CD4-positive, alpha-beta T cell treated with Interleukin-1 beta for 1 hour (primary cell): ENCODE results near the gene SGK1.
"Not testable (repeated sequence)": the region's sequence is repeated elsewhere in the genome, so short reads cannot be mapped to it uniquely, and the experiment has no call there.

Experiments
- DNase-seq, 2 donors: peaks; one replicate each; pipeline ENCODE4 v3.0.0-alpha.2; 2020 to 2022

The SGK1 gene

GRCh38 chr6:134216301-134217010, 101.5 kb downstream of the SGK1 start:
- DNase-seq, result no peak

DNA sequence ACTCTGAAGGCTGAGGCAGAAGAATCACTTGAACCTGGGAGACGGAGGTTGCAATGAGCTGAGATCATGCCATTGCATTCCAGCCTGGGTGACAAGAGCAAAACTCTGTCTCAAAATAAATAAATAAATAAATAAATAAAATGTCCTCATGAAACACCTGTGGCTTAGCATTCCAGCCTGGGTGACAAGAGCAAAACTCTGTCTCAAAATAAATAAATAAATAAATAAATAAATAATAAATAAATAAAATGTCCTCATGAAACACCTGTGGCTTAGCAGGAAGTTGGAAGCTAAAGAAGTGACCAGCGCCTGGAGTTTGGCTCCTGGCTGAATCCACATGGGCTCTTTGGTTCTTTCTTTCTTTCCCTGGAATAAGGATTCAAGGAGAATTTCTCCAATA, 104.5 kb downstream of the SGK1 start:
- not testable (repeated sequence) for DNase-seq

DNA sequence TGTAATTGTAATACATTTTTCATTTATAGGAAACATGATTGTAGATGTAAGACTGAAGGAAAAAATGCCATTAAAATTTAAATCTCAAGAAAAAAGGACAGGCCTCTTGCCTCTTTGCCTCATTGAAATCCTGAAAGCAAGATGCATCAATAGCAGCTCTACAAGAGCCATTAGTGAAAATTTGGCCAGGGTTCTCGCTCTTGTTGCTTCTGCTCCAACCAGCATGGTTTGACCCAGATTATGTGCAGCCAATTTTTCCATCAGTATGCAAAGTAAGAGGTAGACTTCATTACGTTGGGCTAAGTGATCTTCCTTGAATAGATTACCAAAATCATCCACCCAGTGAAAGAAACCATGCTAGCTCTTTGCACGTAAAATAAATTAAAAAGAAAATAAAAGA, 106.6 kb downstream of the SGK1 start:
- DNase-seq, result no peak

GRCh38 chr6:134207421-134207820, 110.5 kb downstream of the SGK1 start:
- DNase-seq, result no peak

DNA sequence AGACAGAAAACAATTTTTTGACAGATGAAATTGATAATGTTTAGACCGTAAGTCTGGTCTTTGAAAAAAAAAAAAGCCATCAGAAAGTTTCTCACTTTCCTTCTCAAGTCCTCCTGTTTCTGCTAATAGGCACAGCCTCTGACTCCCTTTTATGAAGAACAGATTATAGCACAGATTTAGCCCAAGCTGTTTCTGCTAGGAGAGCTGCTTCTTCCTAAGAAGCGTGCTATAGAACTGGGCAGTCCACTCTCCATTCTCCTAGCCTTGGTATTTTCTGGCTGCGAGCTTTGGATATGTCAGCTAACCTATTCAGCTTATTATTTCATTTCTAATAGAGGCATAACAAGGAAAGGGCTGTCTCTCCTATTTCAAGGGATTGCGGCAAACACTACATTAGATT, 112.5 kb downstream of the SGK1 start:
- no peak for DNase-seq

GRCh38 chr6:134204759-134205158, 113.2 kb downstream of the SGK1 start:
- DNase-seq, result not testable (repeated sequence)

DNA sequence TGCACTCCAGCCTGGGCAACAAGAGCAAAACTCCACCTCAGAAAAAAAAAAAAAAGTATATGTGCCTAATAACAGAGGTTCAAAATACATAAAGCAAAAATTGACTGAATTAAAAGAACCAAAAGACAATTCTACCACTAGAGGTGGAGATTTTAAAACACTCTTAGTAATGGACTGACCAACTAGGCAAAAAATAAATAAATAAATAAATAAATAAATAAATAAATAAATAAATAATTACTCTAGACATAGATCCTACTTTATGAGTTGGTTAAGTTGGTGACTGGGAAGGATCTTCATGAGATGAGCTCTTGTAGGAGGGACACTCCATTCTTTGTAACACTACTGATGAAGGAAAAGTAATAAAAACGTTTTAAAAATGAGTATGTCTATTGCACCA, 113.9 kb downstream of the SGK1 start:
- no peak for DNase-seq

- no peak for DNase-seq
Measured at GRCh38 chr6:134201716-134202115, 116.2 kb downstream of the SGK1 start.

DNA sequence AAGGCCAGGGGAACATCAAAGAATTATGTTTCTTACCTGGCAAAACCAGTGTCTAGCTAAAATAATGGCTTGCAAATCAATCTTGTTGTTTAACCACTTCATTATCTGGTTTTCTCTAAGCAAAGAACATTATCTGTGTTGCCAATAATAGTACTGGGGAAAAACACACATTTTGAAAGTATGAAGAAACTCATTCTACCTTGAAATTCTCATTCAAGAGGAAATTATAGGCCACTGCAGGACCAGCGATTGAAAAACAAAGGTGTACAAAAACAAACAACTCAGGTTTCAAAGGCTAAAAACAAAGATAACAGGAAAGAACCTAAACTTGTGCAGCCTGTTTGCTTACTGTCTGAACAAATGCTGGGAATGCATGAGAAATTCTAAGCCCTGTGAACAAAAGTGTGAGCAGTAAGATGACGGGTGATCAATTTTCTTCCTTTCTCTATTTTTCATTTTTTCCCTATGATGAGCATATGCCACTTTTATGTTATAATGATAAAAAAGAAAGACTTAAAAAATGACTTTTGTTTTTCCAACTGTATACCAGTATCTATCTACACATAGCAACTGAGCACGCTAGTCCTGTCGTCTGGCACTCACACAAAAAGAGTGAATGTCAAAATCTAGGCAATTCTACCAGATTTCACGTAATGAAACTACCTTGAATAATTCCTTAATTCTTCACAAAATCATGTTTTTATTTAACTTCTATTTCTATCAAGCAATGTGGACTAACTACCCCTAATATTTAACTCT, 117.9 kb downstream of the SGK1 start:
- DNase-seq, result no peak

DNA sequence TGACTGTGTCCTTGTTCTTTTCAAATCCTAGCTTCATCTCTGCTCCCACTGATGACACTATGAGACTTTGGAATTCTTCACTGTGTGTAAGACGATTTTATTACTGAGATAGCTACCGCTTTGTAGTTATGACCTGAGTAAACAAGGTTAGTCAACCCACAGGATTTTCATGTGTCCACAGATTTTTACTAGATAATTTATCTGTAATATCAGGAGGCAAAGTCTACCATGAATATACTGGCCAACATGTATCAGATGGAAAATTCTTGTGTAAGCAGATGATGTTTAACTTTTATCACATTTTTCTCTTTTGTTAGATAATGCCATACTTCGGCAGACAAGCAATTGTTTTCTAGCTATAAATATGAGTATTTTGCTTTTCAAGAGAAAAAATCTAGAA, 119.8 kb downstream of the SGK1 start:
- DNase-seq, result no peak

DNA sequence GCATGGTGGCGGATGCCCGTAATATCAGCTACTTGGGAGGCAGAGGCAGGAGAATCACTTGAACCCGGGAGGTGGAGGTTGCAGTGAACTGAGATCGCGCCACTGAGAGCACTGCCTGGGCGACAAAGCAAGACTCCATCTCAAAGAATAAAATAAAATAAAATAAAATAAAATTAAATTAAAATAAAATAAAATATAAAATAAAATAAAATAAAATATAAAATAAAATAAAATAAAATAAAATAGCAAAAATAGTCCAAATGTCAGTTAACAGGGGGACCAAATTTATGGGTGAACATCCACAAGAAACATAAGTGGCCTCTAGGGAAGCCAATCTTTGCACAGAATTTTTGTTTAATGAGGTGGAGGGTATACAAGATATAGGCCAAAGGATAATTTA, 120.2 kb downstream of the SGK1 start:
- DNase-seq, result not testable (repeated sequence)

GRCh38 chr6:134196568-134197193, 121.2 kb downstream of the SGK1 start:
- DNase-seq, result no peak

- no peak for DNase-seq
Measured at GRCh38 chr6:134195985-134196384, 121.9 kb downstream of the SGK1 start.

DNA sequence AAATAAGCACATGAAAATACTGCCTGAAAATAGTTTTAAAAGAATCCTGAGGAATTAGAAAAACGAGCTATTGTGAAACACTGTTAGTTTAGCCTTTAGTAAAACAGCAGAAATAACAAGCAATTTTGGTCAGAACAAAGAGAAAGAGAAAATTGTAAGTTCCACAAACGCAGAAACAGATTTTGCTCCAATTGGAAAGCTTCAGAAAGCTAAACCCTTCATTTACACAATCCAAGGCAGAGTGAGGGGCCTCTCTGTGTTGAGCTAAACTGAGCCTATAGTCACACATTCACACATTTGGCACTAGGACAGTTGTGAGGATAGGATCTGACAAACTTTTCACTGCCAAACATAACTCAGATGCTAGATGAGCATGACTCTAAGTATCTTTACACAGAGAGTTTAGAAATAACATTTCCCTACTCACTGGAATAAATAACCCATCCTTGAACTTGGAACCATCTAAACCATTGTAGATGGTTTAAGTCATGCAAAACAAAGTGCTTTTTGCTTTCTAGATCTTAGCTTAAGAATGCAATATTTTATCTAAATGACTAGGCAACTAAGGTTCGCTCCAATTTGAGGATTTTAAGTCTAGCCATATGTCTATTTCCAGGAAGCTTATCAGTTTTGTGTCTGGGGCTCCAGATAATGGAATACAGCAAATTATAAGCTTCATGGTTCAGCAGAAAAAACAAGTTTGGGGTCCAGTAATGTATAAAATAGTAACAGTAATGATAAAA, 122.6 kb downstream of the SGK1 start:
- no peak for DNase-seq

DNA sequence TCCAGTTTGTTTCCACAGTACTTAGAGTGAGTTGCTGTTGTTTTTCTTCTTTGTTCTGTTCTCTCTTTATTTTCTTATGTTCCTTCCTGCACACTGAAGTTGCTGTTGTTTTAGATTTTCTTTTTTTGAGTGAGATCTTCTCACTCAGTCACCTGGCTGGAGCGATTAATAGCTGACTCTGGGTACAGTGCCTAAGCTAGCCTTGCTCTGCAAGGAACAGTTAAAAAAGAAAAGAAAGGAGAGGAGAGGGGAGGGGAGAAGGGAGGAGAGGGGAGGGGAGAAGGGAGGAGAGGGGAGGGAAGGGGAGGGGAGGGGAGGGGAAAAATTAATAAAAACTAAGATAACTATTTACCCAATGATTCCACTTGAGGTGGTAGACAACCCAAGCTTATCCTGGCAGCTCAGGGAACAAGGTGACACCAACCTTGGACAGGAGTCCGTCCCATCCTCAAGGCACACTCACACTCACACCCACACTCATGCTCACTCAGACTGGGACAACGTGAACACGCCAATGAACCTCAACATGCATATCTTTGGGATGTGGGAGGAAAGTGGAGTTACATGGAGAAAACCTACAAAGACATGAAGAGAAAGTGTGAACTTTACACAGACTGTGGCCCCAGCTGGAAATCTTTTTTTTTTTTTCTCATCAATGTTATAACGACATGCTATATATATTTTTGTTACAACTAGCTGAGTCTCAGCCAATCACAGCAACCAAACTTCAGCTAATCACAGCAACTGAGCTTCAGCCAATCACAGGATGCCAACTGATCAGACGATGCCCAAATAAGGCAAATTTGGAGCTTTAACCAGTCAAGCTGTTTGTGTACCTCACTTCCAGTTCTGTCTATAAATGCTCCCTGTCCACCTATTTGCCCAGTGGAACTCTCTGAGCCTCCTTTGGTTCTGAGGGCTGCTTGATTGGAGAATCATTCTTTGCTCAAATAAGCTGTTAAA, 124.1 kb downstream of the SGK1 start:
- no peak for DNase-seq

DNA sequence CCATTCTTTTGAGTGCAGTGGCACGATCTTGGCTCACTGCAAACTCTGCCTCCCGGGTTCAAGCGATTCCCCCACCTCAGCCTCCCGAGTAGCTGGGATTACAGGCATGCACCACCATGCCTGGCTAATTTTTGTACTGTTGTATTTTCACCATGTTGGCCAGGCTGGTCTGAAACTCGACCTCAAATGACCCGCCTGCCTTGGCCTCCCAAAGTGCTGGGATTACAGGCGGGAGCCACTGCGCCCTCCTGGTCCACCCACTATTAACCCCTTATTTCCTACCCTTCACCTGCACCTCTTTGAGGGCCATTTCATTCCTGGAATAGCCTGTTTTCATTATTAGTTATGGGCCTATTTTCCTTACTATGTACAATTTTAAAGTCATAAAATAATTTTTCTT, 125.3 kb downstream of the SGK1 start:
- DNase-seq, result not testable (repeated sequence)

- DNase-seq, result no peak
Measured at GRCh38 chr6:134190883-134191282, 127.0 kb downstream of the SGK1 start.

DNA sequence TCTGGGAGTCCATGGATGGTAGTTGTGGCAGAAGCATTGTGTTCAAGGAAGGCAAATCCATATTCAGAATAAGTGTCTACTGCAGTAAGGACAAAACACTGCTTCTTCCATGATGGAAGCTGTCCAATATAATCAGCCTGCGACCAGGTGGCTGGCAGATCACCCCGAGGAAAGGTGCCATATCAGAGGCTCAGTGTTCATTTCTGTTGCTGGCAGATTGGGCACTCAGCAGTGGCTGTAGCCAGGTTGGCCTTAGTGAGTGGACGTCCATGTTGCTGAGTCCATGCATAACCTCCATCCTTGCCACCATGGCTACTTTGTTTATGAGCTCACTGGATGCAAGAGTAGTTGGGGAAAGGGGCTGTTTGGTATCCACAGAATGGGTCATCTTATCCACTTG, 130.2 kb downstream of the SGK1 start:
- no peak for DNase-seq

GRCh38 chr6:134187154-134187553, 130.8 kb downstream of the SGK1 start:
- no peak for DNase-seq

DNA sequence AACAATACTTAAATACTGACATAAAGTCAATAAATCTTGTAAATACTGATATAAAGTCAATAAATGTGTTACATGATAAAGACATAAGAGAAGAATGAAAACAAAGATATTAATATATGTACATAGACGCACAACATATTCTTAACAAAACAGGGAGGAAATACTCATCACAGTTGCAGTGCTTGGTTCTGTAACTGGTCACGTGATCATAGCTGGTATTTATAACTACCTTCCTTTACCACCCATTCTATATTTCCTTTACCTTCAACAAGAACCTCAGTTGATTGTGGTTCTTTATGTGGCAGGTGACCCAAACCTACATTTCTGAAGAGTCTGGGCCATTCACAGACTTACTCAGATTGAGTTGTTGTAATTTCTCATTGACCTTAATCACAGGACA, 131.6 kb downstream of the SGK1 start:
- no peak for DNase-seq

GRCh38 chr6:134185277-134185676, 132.6 kb downstream of the SGK1 start:
- no peak for DNase-seq

- DNase-seq, result no peak
Measured at GRCh38 chr6:134183844-134184243, 134.1 kb downstream of the SGK1 start.
